AG20443 (cell line): ENCODE results near the gene DOC2A.
"Not testable (repeated sequence)": the region's sequence is repeated elsewhere in the genome, so short reads cannot be mapped to it uniquely, and the experiment has no call there.

Experiments
- DNase-seq: peaks from one replicate; pipeline ENCODE4 v3.0.0; 2012; ENCODE audit warnings: low spot score, mixed read lengths

Gene DOC2A

DNA sequence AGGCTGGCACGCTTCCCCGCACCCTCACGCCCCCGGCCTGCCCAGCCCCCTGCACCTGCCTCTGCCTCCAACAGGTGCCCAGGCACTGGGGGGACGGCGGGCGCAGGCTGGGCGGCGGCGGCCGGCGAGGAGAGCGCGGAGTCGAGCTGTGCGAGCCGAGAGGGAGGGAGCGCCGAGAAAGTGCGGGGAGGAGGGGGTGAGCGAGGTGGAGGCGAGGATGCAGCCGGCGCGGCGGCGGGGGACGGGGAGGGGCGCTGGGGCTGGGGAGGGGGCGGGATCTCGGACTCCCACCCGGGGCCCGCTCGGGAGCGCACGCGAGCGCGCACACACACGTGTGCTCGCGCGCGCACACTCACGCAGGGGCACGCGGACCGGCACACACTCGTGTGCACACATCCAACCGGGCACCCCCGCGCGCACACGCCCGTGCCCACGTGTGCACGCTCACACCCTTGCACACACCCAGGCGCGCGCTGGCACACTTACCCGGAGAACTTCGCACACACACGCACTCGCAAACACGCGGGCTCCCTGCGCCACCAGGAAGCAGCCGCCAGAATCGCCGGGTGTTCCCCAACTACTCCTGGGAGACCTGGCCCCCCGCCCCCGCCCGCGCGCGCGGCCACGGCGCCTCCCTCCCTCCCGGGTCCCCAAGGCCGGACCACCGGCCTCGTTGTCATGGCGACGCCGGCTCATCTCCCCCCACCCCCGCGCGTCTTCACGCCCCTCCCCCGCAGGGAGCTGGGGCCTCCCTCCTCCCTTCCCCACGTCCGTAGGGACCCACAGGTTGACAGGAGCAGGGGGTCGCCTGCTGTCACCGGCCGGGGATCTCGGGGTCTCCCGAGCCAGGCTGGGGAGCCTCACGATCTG lies at the start of gene DOC2A:
DOC2A (minus strand) TSS at position 184 of the 870 bp plus-strand sequence. CDS start 805 bp downstream, outside the sequence.
- no peak for DNase-seq

DNA sequence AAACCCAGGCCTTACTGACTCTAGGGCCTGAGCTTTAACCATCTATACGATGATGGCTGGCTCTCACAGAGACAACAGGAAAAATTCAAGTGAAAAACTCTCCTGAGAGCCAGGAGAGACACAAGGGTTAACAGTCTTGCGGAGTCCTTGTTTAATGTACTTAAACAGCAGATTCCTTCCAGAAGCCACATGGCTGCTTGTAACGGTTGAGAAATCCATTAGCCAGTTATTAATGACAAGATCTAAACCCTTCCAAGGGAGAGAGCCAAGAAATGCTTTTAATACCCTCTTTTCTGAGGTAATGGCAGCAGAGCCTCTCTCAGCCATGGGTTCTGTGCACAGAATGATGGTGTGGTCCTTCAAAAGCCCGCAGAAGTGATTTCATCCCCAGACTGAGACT lies 49.5 kb upstream of the DOC2A start:
- DNase-seq = no peak

DNA sequence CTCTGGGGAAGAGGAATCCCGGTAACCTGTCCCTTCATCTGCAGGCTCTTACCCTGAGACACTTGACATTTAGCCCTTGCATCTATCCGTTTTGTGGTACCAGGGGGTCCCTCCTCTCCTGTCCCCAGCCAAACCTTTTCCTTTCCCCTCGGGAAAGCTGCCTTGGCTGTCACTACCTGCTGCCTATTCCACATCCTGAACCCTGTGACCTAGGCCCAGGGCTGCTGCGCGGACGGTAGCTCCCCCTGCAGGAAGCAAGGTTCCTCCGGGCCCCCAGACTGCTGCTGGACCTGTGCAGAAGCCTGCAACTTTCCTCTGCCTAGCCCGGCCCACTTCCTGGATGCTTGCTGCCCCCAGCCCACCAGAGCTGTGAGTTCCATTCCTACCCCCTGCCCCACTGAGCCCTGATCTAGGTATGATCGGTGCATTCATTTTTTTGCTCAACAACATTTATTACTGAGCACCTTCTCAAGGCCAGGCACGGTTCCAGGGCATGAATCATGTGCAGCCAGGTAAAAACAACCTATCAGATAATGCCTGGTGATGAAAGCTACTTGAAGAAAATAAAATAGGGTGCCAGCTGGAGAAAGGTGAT lies 44.2 kb upstream of the DOC2A start:
- no peak for DNase-seq

DNA sequence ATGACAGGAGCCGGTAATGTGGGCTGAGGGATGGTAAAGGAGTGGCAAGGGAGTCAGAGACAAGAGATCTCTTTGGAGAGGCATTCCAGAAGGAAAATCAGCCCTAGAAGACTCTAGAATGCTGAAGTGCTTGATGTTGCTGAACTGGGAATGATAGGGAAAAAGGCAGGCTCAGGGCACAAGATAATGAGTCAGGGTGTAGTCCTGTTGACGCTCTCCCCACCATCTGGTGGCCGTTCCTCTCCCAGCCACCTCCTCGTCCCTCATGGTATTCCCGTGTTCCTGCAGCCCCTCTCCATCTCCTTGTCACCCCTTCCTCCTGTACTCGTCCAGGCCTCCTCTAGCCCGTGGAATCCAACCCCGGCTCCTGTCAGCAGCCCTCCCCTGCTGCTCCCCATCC lies 43.6 kb upstream of the DOC2A start:
- DNase-seq = no peak

DNA sequence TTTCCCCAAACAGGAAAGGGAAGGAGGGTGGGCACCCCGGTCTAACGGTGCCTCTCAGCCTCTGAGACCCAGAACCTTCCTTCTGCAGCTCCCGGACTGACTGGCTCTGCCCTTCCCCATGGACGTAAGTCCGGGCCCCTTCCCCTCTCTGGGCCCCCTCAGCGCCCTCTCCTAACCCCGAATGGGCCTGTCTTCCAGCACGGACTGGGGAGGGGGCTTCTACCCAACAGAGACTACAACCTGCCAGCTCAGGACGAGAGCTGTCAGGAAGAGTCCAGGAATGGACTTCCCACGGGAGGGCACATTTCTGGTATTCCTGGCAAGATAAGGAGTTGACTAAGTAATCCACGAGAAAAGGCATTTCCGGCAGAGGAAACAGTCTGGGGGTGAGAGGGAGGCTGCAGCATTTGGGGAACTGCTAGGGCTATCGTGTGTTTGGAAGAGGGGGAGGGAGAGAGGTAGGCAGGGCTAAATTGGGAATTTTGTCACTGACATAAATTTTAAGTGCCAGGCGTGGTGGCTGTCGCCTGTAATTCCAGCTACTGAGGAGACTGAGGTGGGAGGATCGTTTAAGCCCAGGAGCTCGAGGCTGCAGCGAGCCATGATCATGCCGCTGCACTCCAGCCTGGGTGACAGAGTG lies 42.7 kb upstream of the DOC2A start:
- DNase-seq = peak; percentile 69

DNA sequence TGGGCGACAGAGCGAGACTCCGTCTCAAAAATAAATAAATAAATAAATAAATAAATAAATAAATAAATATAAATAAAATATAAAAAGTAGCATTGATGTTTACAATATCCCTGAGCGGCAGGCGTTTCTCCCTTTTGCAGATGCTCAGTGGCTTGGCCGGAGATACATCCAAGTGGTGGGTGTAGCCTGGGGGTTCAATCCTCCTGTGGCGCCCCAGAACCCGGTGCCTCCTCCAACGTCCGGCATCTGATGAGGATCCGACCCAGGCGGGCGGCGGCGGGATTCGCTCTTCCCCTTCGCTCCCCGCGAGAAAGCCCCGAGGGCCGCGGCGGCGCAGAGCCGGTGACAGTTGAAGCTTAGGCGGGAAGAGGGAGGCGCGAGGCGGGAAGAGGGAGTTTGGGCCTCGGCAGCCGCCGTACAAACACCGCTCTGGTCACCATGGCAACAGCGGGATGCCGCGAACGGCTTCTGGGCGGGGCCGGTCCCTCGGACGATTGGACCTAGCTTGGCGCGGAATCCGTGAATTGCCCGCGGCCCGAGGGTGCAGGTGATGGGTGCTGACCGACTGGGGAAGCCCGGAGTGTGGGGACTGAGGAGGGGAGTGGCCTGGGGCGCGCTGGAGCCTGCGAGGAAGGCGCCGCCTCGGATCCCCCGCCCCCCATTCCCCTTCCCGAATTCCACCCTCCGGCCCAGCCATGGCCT lies 42.0 kb upstream of the DOC2A start:
- peak; percentile 98 for DNase-seq

DNA sequence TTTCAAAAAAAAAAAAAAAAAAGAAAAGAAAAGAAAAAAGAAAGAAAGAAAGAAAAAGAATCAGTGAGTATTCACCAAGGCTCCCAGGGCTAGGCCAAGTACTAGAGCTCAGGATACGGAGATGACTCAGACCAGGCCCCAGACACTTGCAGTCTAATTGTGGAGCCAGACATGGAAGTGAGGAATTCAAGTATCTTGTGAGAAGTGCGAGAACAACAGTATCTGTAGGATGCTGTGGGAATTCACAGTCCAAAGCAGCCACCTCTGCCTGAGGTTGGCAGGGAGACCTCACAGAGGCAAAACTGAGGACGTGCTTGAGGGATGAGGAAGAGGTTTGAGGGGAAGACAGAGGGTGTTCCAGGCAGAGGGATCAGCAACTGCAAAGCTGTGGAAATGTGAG lies 40.7 kb upstream of the DOC2A start:
- DNase-seq = peak; percentile 76

DNA sequence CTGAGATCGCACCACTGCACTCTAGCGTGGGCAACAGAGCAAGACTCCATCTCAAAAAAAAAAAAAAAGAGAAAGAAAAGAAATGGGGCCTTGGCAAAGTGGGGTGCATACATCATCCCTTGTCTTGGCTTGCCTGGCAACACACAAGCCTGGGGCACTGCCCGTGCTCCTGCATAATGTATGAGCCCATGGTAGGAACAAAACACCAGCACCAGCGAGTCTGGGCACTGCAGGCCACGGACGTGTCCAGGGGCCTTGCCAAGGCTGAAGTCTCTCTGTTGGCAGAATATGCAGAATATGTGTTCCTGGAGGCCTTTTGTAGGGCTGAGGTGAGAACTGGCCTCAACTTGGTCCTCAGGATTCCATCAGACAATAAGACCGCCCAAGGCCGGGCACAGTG lies 39.0 kb upstream of the DOC2A start:
- no peak for DNase-seq

DNA sequence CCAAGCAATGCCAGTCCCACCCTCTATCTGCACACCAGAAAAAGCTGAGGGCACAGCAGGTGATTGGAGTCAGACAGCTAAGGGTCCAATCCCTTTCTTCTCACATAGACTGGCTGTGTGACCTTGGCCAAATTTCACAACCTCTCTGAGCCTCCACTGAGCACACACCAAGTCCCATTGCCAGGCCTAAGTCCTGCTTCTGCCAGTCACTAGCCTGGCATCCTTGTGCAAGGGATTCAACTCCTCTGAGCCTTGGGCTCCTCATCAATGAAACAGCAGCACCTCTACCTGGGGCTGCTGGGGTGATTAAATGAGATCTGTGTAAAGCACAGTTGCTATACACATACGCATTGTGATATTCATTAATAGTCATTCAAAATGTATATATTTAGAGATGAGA lies 35.8 kb upstream of the DOC2A start:
- no peak for DNase-seq

DNA sequence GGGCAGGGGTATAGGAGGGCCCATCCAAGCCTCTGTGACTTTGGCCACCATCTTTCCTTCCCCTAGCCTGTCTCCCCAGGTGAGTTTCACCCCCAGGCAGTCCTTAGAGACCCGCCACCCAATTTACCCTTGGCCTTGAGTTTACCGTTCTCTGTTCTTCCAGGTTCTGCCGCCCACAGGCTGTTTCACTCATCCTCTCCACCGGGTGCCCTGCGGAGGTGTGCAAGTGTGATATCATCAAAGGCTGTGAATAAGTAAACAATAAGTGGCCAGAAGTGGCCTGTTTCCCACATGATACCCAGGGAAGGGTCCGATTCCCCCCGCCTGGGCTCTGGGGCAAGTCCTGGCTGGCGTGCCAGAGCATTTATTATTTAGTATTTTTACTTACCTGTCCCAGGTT lies 35.4 kb upstream of the DOC2A start:
- no peak for DNase-seq

DNA sequence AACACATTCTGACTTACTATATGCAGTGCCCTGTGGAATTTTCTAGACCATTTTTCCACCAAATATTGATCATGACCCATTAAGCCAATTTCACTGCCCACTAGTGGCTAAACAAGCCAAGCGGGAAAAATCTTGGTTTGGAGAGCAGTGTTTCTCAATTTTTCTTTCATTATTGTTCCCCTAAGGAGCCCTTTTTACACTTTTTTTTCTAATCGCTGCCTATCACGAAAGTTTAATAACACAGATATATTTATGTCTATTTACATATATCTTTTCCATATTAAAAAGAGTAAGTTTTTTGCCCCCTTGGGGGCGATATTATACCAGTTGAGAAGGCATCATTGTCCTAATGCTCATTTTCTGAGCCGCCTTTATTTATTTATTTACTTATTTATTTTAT lies 31.0 kb upstream of the DOC2A start:
- peak; percentile 39 for DNase-seq

DNA sequence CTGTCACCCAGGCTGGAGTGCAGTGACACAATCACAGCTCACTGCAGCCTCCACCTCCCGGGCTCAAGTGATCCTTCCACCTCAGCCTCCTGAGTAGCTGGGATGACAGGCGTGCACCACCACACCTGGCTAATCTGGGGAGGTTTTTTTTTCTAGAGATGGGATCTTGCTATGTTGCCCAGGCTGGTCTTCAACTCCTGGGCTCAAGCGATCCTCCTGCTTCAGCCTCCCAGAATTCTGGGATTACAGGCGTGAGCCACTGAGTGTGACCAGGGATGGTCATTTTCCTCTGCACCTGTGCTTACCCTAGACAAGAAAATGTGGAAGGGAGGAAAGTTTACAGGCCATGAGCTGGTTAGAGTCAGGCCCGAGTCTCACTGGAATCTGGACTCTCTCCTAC lies 29.9 kb upstream of the DOC2A start:
- DNase-seq = not testable (repeated sequence)

DNA sequence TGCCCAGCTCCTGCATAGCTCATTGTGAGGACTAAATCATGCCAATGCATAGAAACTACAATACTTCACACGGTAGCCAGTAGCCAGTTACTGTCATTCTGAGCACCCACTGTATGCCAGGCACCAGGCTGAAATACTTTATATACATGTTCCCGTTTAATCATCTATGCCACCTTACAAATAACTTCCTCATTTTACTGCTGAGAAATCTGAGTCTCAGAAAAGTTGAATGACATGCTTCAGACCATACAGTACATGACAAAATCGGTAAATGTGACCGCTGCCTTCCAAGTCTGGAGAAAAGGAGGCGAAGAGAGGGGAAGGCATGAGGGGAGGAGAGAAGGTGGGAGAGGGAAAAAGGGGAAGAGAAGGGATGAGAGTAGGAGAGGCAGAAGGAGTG lies 29.4 kb upstream of the DOC2A start:
- no peak for DNase-seq

DNA sequence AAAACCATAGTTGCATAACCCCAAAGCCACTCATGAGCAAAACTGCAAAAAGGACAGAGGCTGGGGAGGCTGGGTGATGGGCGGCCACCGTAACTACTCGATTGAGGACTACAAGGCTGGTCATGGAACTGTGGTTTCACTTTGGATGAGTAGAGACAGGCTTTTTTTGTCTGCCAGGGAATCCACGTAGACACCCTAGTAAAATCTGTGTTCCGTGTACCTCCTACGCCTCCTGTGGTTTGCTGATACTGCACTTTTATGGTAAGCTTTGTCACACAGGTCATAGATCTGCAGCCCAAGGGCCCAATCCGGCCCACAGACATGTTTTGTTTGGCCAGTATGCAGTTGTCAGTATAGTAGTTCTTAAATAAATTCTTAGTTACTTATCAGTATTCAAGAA lies 22.4 kb upstream of the DOC2A start:
- DNase-seq = no peak

DNA sequence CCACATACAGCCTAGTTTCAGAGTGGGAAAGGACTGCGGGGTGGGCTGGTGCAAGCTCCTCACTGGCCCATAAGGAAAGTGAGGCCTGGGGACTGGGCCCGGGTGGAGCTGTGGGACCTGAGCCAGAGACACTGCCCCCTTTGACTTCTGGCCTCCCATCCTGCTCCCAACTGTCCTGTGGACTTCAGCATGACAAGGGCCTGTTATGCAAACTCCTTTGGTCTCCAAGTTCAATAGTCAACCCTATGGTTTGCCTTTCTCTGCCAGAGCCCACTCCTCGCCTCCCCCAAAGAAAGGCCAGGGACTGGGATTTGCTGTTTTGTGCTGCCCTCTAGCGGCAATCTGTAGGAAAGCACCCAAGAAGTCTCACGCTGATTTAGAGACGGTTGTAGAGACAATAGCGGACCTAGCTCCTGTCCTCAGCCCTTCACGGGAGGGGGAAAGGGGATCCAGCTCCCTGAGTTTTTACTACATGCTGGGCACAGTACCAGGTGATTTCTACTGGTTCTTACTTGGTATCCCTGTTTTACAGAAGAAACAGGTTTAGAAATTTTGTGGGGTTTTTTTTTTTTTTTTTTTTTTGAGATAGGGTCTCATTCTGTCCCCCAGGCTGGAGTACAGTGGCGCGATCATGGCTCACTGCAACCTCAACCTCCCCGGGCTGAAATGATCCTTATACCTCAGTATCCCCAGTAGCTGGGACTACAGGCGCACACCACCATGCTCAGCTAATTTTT lies 21.4 kb upstream of the DOC2A start:
- peak; percentile 79 for DNase-seq

DNA sequence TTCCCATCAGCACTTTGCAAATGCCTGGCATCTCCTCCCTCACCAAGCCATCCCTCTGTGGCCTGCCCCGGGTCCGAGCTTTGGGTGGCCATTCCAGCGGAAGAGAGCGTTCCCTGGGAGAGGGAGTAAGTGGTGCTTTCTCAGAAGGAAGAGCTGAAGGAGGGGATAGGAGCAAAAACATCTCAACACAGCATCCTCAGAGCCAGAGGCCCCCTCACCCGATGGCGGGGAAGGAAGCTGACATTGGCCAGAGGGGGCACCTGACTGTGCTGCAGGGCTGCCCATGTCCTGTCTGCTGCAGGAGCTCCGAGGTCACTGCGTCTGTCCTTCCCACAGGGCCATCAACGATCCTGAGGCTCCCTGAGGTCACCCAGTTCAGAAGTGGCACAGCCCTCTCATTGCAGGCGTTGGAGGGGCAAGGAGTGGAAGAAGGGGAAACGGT lies 20.7 kb upstream of the DOC2A start:
- DNase-seq = no peak

DNA sequence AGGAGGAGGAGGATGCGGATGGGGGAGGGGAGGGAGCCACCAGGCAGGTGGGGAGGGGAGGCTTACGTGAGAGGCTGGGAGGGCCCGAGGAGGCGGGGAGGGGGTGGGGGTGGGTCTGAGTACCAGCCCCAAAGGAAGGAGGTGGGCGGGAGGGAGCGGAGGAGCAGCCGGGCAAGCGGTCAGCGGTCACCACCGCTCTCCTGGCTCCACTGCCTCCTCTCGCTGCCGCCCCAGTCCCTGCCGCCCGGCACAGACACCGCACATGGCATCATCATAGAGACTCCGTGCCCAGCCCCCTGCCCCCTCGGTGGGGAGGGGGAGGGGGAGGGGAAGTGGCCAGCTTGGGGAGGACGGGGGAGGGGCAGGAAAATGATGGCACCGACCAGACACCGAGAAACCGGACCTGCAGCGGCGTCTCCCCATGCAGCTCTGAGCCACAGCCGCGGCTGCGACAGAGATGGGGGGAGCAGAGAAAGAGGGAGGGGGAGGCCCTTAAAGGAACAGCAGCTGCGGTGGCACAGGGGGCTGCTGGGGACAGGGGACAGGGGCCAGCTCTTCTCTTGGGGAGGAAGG lies 20.1 kb upstream of the DOC2A start, which contains the start of gene TLCD3B:
TLCD3B (minus strand) TSS at position 431 of the 573 bp plus-strand sequence. CDS start 744 bp downstream, outside the sequence.
- DNase-seq = peak; percentile 42

DNA sequence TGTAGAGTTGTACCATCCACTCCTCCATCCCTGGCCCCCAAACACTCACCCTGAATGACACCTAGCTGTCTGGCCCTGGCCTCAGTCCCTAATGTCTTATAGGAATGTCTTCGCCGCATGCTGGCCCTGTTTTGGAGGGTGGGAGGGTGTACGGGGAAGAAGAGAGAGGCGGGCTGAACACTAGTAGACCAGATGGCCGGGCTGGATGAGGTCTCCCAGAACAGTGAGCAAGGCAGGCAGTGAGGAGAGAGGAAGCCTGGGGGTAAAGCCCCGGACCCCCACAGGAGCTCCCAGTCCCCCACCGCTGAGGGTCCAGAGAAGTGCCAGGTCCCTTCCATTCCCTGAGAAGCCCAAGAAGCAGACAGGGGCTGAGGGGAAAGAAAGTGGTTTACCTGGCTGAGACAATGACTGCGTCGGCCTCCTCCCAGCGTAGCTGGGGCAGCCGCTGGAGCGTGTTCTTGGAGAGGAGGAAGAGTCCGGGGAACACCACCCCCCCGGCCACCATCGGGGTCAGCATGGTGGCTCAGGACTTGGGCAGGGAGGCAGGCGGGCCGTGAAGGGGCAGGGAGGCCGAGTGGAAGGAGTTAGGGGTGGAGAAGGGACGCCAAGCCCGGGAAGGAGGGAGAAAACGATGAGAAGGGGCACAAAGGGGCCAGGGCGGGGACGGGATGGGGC lies 19.3 kb upstream of the DOC2A start:
- DNase-seq = no peak

DNA sequence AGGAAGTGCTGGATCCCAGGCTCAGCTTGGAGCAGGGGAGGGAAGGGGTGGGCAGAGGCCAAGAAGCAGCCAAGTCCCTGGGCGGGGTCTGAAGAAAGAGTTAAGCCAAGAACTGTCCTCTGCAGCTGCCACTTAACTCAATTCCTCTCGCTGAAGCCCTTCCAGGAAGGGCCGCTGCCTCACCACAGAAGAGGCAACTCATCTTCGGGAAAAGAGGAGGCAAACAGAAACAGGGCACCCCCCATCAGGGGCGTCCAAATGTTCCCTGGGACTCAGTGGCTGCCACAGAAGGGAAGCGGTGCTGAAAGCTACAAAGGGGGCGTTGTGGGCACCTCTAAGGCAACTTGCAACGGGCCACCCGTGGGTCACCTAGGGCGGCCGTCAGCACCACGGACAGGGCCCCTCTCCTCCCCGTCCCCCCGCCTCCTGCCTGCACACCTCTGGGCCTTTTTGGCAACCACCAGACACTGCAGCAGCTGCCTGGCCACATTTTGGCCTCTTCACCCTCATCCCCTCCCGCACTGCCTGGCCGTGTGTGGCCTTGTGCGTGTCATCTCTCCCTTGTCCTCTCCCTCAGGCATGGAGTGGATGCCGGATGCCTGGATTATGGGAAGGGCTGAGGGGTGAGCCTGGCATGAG lies 17.7 kb upstream of the DOC2A start:
- peak; percentile 33 for DNase-seq
